Measurements from ENCODE around the gene CORO2B.

- TF ChIP-seq CTCF (IDR thresholded peaks at IDR 0.05) (no peak), EP300 (IDR thresholded peaks at IDR 0.05) (no peak)
These were observed 42.1 kb downstream of the CORO2B start for GRCh38 chr15:68620721-68621527.

Data from ovary (tissue), 3 donors.